ENCODE measurements around the gene RNASE12. TPM values are rescaled to one million over a fixed set of nuclear protein-coding genes. Genes with fewer than 3 reads are reported as not detected.
A peak's percentile ranks its signal among the peaks of the same experiment; 100 is the strongest.
"Not testable (repeated sequence)": the region's sequence is repeated elsewhere in the genome, so short reads cannot be mapped to it uniquely, and the experiment has no call there.

Gene RNASE12, protein sequence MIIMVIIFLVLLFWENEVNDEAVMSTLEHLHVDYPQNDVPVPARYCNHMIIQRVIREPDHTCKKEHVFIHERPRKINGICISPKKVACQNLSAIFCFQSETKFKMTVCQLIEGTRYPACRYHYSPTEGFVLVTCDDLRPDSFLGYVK
- total RNA-seq (2014; rRNA removed; shearing (Covaris generic); ENCODE audit: low replicate concordance): not detected in 2 replicates

DNA sequence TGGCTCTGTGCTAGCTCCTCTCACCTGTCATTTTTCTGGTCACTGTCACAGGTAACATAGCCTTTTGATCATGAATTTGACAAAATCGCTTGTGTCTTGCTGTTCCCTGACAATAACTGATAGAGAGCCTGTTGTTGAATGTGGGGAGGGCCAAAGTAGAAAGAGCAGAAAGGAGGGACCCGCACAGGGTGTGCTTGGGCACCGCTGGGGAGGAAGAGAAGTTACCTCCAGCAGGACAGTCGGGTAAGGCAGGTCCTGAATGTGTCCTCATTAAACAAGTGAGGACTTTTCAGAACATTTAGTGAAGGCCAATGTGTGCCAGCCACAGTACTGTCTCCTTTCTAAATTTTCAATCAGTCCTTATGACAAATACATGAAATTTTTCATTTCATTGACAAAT lies at the start of gene RNASE12:
Gene RNASE12, minus strand, starts transcription at position 142 of the 400 bp plus-strand sequence. CDS start 653 bp downstream, outside the sequence.
- in situ Hi-C loops (cut with HindIII; ENCODE audit: low pct_unique_long_range_greater_than_20kb, low sequenced_read_pairs): no loop called here
- DNase-seq (ENCODE audit: low read depth): no peak

DNA sequence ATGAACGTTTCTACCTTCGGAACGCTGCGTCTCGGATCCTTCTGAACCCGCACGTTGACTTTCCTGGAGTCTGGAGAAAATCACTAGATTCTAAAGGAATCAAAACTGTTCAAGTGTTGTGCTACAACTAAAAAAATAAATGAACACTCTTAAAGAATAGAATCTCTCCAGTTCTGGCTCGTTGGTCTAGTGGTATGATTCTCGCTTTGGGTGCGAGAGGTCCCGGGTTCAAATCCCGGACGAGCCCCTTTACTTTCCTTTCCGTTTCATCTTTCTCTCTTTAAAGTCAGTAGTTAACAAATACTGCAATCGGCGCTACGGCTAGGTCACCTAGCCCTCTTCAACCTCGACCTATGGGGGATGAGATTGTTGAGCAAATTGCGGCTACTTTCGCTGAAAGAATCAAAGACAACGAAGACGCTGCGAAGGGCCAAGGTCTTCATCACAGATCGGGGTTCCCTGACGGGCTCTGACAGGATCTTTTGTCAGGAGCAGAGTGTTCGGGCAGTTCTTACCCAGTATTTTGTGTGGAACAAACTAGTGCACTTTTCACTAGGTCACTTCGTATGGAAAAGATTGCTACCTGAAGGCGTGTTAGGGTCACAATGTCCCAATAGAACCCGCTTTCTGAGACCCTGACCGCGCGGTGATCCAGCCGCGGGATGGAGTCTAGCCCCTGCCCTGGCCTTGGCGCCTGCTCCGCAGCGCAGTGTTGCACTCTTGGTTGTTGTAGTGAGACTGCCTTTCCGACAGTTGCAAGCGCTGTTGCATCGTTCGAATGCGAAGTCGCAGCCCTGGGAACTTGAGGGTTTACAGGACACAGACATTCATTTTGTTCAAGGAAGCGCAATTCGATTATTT lies 41.9 kb upstream of the RNASE12 start:
- in situ Hi-C loops (cut with HindIII; ENCODE audit: low pct_unique_long_range_greater_than_20kb, low sequenced_read_pairs): no loop called here
- peak; percentile 83 for DNase-seq (ENCODE audit: low read depth)

DNA sequence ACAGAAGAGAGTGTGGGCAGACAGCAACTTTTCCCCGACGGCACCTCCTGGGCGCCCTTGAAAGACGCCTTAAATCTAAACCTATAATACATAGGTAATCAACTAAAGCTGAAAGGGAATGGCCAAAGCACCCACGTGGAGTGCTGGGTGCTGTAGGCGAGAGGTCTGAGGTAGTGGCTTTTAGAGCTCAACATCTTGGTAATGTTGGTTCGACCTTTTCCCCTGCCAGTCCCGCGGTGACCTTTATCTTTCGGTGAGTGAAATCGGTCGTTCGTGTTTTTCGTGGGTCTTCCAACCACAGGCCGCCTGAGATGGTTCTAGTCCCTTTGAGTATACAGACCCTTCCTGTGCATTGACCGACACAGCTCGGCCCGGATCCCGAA lies 41.3 kb upstream of the RNASE12 start:
- no peak for DNase-seq (ENCODE audit: low read depth)
- in situ Hi-C loops (cut with HindIII; ENCODE audit: low pct_unique_long_range_greater_than_20kb, low sequenced_read_pairs): no loop called here

DNA sequence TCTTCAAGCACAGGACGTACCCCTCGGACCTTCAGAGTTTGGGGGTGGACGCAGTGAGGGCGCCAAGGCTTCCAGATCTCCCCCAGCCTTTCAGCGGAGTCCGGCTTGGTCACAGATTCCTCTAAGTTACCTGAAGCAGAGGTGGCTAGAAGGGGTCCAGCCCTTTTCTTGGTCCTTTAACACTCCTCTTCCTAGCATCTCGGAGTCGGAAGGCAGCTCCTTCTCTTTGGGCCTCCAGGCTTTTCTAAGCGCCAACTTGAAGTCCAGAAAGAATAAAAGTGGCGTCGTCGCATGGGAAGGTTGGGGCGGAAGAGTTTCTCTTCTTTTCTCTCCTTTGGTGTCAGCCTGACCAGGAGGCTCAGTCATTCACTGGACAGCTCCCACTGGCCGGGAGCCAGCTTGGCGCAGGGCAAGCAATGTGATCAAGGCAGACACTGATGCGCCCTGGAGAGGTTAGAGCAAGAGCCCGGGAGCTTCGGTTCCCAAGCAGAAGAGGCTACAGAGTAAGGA lies 40.8 kb upstream of the RNASE12 start:
- DNase-seq (ENCODE audit: low read depth): peak; percentile 71
- in situ Hi-C loops (cut with HindIII; ENCODE audit: low pct_unique_long_range_greater_than_20kb, low sequenced_read_pairs): no loop called here

DNA sequence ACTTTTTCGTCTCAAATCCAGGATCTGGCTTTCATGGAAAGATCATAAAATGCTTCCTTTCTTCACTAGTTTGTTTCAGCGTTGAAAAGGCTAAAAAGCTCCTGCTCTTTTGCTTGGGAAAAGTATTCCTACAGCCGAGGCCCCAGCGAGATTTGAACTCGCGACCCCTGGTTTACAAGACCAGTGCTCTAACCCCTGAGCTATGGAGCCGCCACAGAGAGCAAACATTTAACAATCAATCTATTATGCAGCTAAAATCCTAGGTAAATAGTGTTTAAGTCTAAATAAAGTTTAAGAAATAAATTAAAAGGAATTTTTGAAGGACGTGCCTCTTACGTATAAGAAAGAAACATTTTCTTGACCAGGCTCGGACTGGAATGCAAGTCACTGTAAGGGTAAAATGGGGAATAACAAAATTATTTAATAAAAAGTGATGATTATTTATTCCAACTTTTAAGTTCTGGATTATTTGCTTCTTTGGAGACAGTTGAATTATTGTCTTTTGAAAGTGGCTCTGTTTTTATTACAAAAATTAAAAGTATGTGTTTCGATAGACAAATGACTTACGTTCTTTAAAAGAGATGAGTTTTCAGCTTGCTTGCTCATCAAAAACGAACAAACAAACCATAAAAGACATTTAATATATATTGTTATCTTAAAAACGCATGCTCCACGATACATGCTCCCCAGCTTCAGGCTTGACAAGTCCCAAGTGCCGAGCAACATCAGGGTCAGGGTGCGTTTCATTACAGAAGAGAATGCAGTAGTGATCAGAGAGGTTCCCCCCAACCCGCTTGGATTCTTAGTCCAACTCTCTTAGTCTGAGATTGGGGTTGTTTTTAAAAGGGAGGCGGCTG lies 40.1 kb upstream of the RNASE12 start:
- peak; percentile 61 for DNase-seq (ENCODE audit: low read depth)
- in situ Hi-C loops (cut with HindIII; ENCODE audit: low pct_unique_long_range_greater_than_20kb, low sequenced_read_pairs): no loop called here

DNA sequence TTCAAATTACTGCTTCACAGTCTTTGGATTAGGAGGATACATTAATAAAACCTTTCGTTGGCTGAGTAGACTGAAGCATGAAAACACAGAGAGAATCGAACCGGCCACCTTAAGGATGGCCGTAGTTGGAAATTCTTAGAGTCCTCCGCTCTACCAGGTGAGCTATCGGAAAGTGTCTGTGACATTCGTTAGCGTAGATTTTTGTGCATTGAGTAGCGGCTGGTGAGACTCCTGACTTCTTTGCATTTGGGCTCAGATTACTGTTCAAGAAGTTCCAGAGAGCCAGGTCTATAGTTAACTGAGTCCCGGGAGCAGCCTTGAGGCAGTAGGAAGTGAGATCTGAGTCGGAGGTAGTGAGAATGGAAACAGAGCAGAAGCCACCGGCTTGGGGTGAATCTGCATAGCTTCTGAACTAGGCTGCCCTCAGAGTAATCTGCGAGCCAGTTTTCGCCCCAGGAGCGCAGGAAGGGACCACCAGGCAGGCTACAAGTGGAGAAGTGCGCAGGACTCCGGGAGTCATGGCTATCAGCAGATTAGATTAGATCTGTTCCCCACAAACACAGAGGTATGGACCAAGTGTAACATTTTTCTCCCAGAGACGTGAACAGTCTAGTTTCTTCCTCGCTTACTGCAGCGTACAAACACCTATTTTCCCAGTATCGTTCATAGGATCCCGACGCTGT lies 39.3 kb upstream of the RNASE12 start:
- in situ Hi-C loops (cut with HindIII; ENCODE audit: low pct_unique_long_range_greater_than_20kb, low sequenced_read_pairs): no loop called here
- DNase-seq (ENCODE audit: low read depth): peak; percentile 72

DNA sequence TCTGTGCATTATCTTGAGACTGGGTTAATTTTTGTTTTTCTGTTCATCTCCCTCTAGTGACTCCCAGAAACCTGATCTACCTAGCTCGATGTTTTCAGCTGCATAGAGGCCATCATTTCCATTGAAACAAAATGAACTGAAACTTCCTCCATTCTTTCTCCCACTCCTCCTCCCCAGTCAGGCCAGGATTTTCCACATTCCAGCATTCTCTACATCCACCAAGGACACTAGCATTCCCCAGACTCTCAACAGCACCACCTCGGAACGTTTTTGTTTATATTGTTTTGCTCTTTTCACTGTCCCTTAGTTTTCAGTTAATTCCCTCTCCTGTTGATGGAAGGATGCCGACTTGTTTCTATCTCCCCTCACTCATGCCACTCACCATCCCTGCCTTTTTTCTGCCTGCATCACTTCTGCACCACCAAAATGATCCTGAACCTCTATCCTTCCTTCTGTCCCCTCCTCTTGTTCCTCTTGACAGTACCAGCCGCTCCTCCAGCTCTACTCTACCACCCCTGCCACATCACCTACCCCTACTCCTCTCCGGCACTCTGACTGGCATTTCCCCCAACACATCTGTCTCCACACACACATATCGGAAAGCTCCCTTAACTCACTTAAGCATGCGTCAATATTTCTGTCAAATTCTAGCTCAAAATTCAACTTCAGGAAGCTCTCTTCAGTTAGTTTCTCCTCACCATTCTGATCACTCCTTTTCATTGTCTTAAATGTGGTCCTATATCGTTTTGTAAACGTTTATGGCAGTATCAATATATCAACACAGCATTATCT lies 37.1 kb upstream of the RNASE12 start:
- no peak for DNase-seq (ENCODE audit: low read depth)
- in situ Hi-C loops (cut with HindIII; ENCODE audit: low pct_unique_long_range_greater_than_20kb, low sequenced_read_pairs): no loop called here

DNA sequence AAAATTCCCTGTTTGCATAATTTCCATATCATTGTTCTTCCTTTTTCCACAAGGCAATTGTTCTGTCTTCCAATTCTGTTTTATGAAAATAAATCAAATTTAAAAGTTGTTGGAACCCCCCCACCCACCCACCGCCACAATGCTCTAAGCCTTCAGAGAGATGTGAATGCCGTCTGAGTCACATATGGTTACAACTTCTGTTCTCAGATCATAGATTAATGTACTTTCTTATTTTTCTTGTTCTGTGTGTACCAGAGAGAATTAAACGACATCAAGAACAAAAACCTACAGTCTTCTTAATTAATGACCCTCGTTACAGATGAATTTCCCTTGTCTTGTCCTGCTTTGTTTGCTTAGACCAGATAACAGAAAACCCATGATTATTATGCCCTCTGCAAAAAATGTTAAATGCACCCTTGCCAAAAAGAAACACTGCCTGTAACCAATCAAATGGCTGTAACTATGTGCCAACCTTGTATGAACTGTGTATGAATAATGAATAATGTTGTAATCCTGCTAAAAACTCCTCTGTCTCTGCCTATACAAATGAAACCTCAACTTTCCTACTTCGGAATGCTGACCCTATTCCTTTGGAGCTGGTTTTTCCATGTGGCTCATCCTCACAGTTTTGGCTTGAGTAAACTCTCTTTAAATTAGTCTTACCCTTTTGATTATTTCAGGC lies 36.3 kb upstream of the RNASE12 start:
- in situ Hi-C loops (cut with HindIII; ENCODE audit: low pct_unique_long_range_greater_than_20kb, low sequenced_read_pairs): no loop called here
- no peak for DNase-seq (ENCODE audit: low read depth)

DNA sequence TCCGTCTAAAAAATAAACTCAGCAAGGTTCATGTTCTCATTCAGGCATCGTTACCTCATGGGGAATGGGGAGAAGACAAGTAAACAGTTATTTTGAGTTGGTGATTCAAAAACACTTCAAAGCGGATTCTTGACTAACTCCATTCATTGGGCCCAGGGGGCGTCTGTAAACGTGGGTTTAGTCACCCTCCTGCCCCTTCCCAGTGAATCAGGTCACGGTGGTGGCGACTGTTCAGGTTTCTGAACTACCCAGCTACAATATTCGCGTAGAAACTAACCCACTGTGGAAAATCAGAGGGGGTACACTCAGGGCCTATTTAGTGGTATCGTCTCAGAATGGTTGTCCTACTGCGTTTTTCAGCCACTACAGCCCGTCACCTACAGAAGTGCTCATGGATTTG lies 35.1 kb upstream of the RNASE12 start:
- no peak for DNase-seq (ENCODE audit: low read depth)
- in situ Hi-C loops (cut with HindIII; ENCODE audit: low pct_unique_long_range_greater_than_20kb, low sequenced_read_pairs): no loop called here

DNA sequence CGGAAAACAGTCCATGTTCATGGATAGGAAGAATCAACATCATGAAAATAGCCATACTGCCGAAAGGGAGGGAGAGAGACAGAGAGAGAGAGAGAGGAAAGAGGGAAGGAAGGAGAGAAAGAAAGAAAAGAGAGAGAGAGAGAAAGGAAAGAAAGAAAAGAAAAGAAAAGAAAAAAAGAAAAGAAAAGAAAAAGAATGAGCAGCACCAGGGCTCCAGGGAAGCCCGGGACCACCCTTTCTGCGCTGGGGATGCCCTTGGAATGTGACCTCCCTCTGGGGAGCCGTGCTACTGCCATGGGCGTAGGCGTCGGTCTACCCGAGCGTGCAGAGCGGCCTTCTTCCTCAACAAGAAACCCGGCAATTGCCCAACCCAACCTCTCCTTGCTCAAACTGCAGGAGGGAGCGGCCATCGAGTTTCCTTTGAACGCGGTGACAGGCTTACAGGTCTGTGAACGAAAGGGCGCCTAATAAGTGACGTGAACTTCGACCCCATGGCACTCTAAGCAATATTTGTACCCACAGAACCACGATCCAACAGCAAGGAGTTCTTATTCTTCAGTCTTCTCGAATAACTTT lies 33.4 kb upstream of the RNASE12 start:
- peak; percentile 65 for DNase-seq (ENCODE audit: low read depth)
- in situ Hi-C loops (cut with HindIII; ENCODE audit: low pct_unique_long_range_greater_than_20kb, low sequenced_read_pairs): no loop called here

DNA sequence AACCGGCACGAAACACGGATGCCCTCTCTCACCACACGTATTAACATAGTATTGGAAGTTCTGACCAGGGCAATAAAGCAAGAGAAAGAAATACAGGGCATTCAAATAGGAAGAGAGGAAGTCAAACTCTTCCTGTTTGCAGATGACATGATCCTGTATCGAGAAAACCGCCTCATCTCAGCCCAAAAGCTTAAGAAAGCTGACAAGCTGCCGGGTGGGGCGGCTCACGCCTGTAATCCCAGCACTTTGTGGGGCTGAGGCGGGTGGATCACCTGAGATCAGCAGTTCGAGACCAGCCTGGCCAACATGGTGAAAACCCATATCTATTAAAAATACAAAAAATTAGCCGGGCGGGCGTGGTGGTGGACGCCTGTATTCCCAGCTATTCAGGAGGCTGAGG lies 32.6 kb upstream of the RNASE12 start:
- in situ Hi-C loops (cut with HindIII; ENCODE audit: low pct_unique_long_range_greater_than_20kb, low sequenced_read_pairs): no loop called here
- no peak for DNase-seq (ENCODE audit: low read depth)

DNA sequence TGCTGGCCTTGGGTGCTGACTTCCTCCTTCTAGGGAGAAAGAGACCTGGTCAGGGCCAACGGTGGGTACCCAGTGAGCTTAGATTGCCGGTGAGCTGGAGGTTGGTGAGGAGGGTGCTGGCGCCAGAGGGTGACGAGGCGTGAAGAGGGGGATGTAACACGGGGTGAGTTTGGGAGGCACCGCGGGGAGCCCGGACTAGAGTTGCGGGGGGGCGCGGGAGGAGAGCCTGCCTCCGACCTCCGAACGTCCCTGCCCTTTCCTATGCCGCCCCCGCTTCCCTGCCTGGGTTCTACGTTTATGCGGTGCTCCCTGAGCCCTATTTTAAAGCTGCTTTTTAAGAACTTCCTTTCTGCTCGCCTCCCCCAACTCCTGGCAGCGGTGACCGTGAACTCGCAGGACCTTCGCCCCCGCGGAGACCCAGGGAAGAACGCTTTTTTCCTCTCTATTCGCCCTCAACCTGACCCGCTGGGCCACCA lies 31.7 kb upstream of the RNASE12 start:
- in situ Hi-C loops (cut with HindIII; ENCODE audit: low pct_unique_long_range_greater_than_20kb, low sequenced_read_pairs): no loop called here
- no peak for DNase-seq (ENCODE audit: low read depth)

DNA sequence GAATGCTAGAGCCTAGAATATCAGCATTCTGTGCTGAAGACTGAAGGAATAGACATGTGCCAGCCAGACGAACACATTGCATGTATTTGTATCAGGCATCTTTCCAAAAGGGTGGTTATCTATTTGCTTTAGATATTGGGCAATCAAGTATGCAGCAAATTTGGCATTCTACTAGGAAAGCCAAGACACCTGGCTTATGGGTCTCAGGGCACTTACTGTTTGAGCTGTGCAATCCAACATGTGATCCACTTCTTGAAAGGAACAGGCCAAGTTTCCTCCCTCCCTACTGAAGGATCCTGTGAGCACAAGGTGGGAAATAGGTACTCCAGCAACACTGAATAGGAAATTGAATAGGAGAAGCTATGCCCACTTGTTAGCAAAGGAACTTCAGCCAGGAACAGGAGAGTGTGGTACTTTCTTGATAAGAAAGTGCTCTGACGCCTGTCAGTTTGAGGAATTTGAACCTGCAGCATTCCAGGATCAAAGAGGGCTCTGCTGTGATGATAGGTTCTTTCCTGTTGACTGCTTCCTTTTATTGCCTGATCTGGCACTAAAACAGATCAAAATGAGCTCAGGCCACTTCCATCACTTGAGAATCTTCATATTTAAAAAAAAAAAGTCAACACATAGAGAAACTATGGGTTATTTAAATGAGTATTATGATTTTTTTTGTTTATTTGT lies 29.8 kb upstream of the RNASE12 start:
- DNase-seq (ENCODE audit: low read depth): no peak
- in situ Hi-C loops (cut with HindIII; ENCODE audit: low pct_unique_long_range_greater_than_20kb, low sequenced_read_pairs): no loop called here

DNA sequence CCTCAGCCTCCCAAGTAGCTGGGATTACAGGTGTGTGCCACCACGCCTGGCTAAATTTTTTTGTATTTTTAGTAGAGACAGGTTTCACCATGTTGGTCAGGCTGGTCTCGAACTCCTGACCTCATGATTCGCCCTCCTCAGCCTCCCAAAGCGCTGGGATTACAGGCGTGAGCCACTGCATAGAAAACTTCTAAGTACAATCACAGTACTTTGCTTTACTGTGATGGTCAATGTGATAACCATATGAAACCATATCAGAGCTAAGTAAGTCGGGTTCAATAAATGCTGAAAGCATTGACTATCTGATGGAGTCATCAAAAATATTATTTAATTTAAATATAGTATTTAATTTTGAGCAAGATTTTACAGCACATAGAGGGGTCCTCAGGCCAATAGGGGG lies 28.5 kb upstream of the RNASE12 start:
- DNase-seq (ENCODE audit: low read depth); in situ Hi-C loops (cut with HindIII; ENCODE audit: low pct_unique_long_range_greater_than_20kb, low sequenced_read_pairs): not testable (repeated sequence)

DNA sequence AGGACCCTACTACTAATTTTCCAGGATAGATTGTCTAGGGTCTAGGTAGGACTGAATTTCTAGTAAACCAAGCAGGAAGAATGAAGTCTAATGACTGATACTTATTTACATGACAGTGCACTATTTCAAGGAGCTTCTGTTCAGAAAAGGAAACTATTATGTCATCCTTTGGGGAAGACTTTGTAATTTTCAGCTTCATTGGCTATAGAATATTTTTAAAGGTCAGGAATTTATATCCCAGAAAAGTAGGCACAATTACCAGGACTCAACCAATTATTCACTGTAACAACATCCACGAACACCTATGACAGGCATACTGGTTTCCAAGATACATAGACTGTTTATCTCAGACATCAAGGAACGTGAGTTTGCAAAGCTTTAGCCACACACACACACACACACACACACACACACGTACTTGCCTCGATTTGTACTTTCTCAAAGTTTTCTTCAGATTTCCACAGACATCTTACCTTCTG lies 27.1 kb upstream of the RNASE12 start:
- DNase-seq (ENCODE audit: low read depth): peak; percentile 78
- in situ Hi-C loops (cut with HindIII; ENCODE audit: low pct_unique_long_range_greater_than_20kb, low sequenced_read_pairs): no loop called here
